HepG2 (cell line): ENCODE data around the gene APOD. TPM values are rescaled to one million over a fixed set of nuclear protein-coding genes. Genes with fewer than 3 reads are reported as not detected.

Experiments used
- HNF1B ChIP-seq: sonication (generic); formaldehyde crosslinking; IDR thresholded peaks from 2 replicates; pipeline ENCODE4 v1.5.1; 2020; ENCODE audit warnings: mild to moderate bottlenecking, moderate library complexity, missing genetic modification reagents
- ISX ChIP-seq: sonication (generic); formaldehyde crosslinking; conservative IDR thresholded peaks from 2 replicates; pipeline ENCODE4 v1.5.0; 2020; ENCODE audit warnings: missing genetic modification reagents
- SOX5 ChIP-seq: IDR thresholded peaks from 2 replicates; pipeline ENCODE4 v1.6.1; 2016; ENCODE audit warnings: borderline replicate concordance
- TOPORS ChIP-seq: sonication (generic); formaldehyde crosslinking; IDR thresholded peaks from 2 replicates; pipeline ENCODE4 v1.8.0; 2023; ENCODE audit warnings: mild to moderate bottlenecking, missing genetic modification reagents
- ZBTB20 ChIP-seq: sonication (generic); formaldehyde crosslinking; IDR thresholded peaks from 2 replicates; pipeline ENCODE4 v1.8.1; 2023; ENCODE audit warnings: missing genetic modification reagents, low read depth, mild to moderate bottlenecking, borderline replicate concordance
- ZNF207 ChIP-seq: fragments of 450-650 bp; IDR thresholded peaks from 2 replicates; pipeline ENCODE4 v1.6.1; 2016; ENCODE audit warnings: antibody characterized with exemption, borderline replicate concordance
- ZNF687 ChIP-seq: sonication (generic); formaldehyde crosslinking; IDR thresholded peaks from 2 replicates; pipeline ENCODE4 v1.5.1; 2020; ENCODE audit warnings: mild to moderate bottlenecking, missing genetic modification reagents, moderate library complexity
- ZNF691 ChIP-seq: sonication (generic); formaldehyde crosslinking; IDR thresholded peaks from 2 replicates; pipeline ENCODE4 v1.4.0; 2020; ENCODE audit warnings: missing genetic modification reagents, low read depth, mild to moderate bottlenecking, borderline replicate concordance
- polyA plus RNA-seq, 8 experiments: library from polyadenylated mRNA; depleted of rRNA in 3 of 8; stranded (reverse) in 7 of 8; unstranded in 1 of 8; fragments of >200 nt; fragmentation: Illumina TruSeq in 4 of 8; extraction: Trizol in 4 of 8; gene quantifications; 2 replicates each; pipeline versions ENCODE4 v1.2.1 to v1.2.3, GENCODE V29; 2011 to 2016; ENCODE audit warnings: low read depth in 4 of 8, missing spikeins in 1 of 8, mixed read lengths in 1 of 8; ENCODE audit not compliant: insufficient read depth in 1 of 8
- total RNA-seq, 5 experiments: library from RNA; depleted of rRNA; stranded (reverse); fragments of >200 nt; fragmentation: Illumina TruSeq; extraction: Trizol; gene quantifications; 2 replicates each; pipeline ENCODE4 v1.2.3, GENCODE V29; 2016; ENCODE audit warnings: low read depth in 1 of 5
- TF ChIP-seq, protein P1 (sequence below): sonication (generic); formaldehyde crosslinking; IDR thresholded peaks from 2 replicates; pipeline ENCODE4 v1.5.1; 2020; ENCODE audit warnings: mild to moderate bottlenecking, missing genetic modification reagents, borderline replicate concordance
- TF ChIP-seq, protein P2 (sequence below): sonication (generic); formaldehyde crosslinking; IDR thresholded peaks from 2 replicates; pipeline ENCODE4 v1.4.0; 2020; ENCODE audit warnings: missing genetic modification reagents, borderline replicate concordance

Gene APOD
- total and polyA plus RNA-seq, 2 of the 13 experiments (the other 11 are each of a cell fraction or from before 2014, with no cell fraction given), result not detected

GRCh38 chr3:195549931-195550519 lies 33.7 kb downstream of the APOD start (continued):
- peak; percentile 45; the same call in 1 of the 2 replicates for TF ChIP-seq HNF1B (CRISPR knock-in tag)
- TF ChIP-seq ZNF691 (CRISPR knock-in tag), result peak; percentile 37; the same call in 1 of the 2 replicates
- TF ChIP-seq ZBTB20 (CRISPR knock-in tag), result peak; percentile 73; the same call in 1 of the 2 replicates
- TF ChIP-seq ZNF207, result no peak
- TF ChIP-seq ZNF687 (CRISPR knock-in tag), result peak; percentile 80
- TF ChIP-seq TOPORS (CRISPR knock-in tag), result no peak
- no peak for TF ChIP-seq ISX (CRISPR knock-in tag)
- peak; percentile 67; the same call in 1 of the 2 replicates for TF ChIP-seq SOX5 (CRISPR knock-in tag)
- TF ChIP-seq, protein P1, sequence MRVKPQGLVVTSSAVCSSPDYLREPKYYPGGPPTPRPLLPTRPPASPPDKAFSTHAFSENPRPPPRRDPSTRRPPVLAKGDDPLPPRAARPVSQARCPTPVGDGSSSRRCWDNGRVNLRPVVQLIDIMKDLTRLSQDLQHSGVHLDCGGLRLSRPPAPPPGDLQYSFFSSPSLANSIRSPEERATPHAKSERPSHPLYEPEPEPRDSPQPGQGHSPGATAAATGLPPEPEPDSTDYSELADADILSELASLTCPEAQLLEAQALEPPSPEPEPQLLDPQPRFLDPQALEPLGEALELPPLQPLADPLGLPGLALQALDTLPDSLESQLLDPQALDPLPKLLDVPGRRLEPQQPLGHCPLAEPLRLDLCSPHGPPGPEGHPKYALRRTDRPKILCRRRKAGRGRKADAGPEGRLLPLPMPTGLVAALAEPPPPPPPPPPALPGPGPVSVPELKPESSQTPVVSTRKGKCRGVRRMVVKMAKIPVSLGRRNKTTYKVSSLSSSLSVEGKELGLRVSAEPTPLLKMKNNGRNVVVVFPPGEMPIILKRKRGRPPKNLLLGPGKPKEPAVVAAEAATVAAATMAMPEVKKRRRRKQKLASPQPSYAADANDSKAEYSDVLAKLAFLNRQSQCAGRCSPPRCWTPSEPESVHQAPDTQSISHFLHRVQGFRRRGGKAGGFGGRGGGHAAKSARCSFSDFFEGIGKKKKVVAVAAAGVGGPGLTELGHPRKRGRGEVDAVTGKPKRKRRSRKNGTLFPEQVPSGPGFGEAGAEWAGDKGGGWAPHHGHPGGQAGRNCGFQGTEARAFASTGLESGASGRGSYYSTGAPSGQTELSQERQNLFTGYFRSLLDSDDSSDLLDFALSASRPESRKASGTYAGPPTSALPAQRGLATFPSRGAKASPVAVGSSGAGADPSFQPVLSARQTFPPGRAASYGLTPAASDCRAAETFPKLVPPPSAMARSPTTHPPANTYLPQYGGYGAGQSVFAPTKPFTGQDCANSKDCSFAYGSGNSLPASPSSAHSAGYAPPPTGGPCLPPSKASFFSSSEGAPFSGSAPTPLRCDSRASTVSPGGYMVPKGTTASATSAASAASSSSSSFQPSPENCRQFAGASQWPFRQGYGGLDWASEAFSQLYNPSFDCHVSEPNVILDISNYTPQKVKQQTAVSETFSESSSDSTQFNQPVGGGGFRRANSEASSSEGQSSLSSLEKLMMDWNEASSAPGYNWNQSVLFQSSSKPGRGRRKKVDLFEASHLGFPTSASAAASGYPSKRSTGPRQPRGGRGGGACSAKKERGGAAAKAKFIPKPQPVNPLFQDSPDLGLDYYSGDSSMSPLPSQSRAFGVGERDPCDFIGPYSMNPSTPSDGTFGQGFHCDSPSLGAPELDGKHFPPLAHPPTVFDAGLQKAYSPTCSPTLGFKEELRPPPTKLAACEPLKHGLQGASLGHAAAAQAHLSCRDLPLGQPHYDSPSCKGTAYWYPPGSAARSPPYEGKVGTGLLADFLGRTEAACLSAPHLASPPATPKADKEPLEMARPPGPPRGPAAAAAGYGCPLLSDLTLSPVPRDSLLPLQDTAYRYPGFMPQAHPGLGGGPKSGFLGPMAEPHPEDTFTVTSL (CRISPR knock-in tag), result 0 out of 2 replicates have a peak, but pooled peaks have one; percentile 57
- TF ChIP-seq, protein P2, sequence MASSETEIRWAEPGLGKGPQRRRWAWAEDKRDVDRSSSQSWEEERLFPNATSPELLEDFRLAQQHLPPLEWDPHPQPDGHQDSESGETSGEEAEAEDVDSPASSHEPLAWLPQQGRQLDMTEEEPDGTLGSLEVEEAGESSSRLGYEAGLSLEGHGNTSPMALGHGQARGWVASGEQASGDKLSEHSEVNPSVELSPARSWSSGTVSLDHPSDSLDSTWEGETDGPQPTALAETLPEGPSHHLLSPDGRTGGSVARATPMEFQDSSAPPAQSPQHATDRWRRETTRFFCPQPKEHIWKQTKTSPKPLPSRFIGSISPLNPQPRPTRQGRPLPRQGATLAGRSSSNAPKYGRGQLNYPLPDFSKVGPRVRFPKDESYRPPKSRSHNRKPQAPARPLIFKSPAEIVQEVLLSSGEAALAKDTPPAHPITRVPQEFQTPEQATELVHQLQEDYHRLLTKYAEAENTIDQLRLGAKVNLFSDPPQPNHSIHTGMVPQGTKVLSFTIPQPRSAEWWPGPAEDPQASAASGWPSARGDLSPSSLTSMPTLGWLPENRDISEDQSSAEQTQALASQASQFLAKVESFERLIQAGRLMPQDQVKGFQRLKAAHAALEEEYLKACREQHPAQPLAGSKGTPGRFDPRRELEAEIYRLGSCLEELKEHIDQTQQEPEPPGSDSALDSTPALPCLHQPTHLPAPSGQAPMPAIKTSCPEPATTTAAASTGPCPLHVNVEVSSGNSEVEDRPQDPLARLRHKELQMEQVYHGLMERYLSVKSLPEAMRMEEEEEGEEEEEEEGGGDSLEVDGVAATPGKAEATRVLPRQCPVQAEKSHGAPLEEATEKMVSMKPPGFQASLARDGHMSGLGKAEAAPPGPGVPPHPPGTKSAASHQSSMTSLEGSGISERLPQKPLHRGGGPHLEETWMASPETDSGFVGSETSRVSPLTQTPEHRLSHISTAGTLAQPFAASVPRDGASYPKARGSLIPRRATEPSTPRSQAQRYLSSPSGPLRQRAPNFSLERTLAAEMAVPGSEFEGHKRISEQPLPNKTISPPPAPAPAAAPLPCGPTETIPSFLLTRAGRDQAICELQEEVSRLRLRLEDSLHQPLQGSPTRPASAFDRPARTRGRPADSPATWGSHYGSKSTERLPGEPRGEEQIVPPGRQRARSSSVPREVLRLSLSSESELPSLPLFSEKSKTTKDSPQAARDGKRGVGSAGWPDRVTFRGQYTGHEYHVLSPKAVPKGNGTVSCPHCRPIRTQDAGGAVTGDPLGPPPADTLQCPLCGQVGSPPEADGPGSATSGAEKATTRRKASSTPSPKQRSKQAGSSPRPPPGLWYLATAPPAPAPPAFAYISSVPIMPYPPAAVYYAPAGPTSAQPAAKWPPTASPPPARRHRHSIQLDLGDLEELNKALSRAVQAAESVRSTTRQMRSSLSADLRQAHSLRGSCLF (CRISPR knock-in tag), result 0 out of 2 replicates have a peak, but pooled peaks have one; percentile 37
